HFFc6 (cell line): ENCODE results near the gene GLT6D1. TPM values are rescaled to one million over a fixed set of nuclear protein-coding genes. Genes with fewer than 3 reads are reported as not detected.

Experiments used
- DNase-seq: peaks from one replicate; pipeline ENCODE4 v3.0.0-alpha.2; 2018
- H3K27ac Mint-ChIP-seq: 2 replicates; pipeline ENCODE4 v1.8.0; 2020; ENCODE audit warnings: mild to moderate bottlenecking, mixed read lengths
- H3K27me3 Mint-ChIP-seq: 2 replicates; pipeline ENCODE4 v1.8.0; 2021; ENCODE audit warnings: mild to moderate bottlenecking, moderate library complexity, mixed read lengths; ENCODE audit not compliant: insufficient read depth
- H3K36me3 Mint-ChIP-seq: 2 replicates; pipeline ENCODE4 v1.8.0; 2021; ENCODE audit warnings: low read depth, mixed read lengths
- H3K4me1 Mint-ChIP-seq: 2 replicates; pipeline ENCODE4 v1.8.0; 2020; ENCODE audit warnings: low read depth, mixed read lengths
- H3K4me3 Mint-ChIP-seq: 2 replicates; pipeline ENCODE4 v1.8.0; 2020; ENCODE audit warnings: mild to moderate bottlenecking, moderate library complexity, mixed read lengths
- H3K9me3 Mint-ChIP-seq: 2 replicates; pipeline ENCODE4 v1.8.0; 2020; ENCODE audit warnings: mild to moderate bottlenecking, mixed read lengths
- CTCF ChIP-seq: fragments of 200-600 bp; sonication (generic); IDR thresholded peaks from 2 replicates; pipeline ENCODE4 v1.5.0; 2021; ENCODE audit warnings: antibody characterized with exemption, mild to moderate bottlenecking
- total RNA-seq, 6 experiments: library from RNA; stranded (reverse); fragmentation: NEBNext Ultra II Directional; extraction: Animal tissue kit (Norgen Biotek cat#: 25700); gene quantifications; 2 replicates in 1 of 6; 3 replicates in 5 of 6; pipeline ENCODE4 v1.2.3, GENCODE V29; 2021

The GLT6D1 gene
- total RNA-seq, 6 experiments from 2014 or later: not detected

- no peak overlapping the region for H3K27ac Mint-ChIP-seq
- H3K4me1 Mint-ChIP-seq: no peaks in the 10 kb centered on the region
- no peaks in the 10 kb centered on the region for H3K36me3 Mint-ChIP-seq
- TF ChIP-seq CTCF: no peak
- no peak overlapping the region for H3K4me3 Mint-ChIP-seq
- peaks cover 4% of the 10 kb centered on the region for H3K27me3 Mint-ChIP-seq
- H3K9me3 Mint-ChIP-seq: peaks cover 9% of the 10 kb centered on the region
- no peak for DNase-seq
Measured at GRCh38 chr9:135663857-135664256, 24.5 kb upstream of the GLT6D1 start.

- Mint-ChIP-seq H3K27me3 (peaks cover 4% of the 10 kb centered on the region), H3K36me3 (no peaks in the 10 kb centered on the region), H3K4me1 (no peaks in the 10 kb centered on the region), H3K27ac (no peak overlapping the region), H3K9me3 (peaks cover 5% of the 10 kb centered on the region; the same call in 1 of the 2 replicates), H3K4me3 (no peak overlapping the region)
- TF ChIP-seq CTCF: no peak
- DNase-seq: no peak
Measured at GRCh38 chr9:135663451-135663770, 24.1 kb upstream of the GLT6D1 start.

- TF ChIP-seq CTCF: no peak
- H3K27ac Mint-ChIP-seq: no peak within 1 kb of the TSS
- H3K9me3 Mint-ChIP-seq: peaks cover 3% of the 10 kb centered on the region; the same call in 1 of the 2 replicates
- H3K36me3 Mint-ChIP-seq: no peaks in the 10 kb centered on the region
- no peaks in the 10 kb centered on the region for H3K4me1 Mint-ChIP-seq
- H3K4me3 Mint-ChIP-seq: no peak within 1 kb of the TSS
- peaks cover 4% of the 10 kb centered on the region for H3K27me3 Mint-ChIP-seq
- no peak for DNase-seq
Measured at GRCh38 chr9:135662758-135663450, 23.6 kb upstream of the GLT6D1 start, which contains the start of gene LCN9. TSS of gene LCN9 (plus strand) at chr9:135663309. CDS start at chr9:135663322, 13 bp downstream.

GRCh38 chr9:135661816-135662560, 22.6 kb upstream of the GLT6D1 start:
- no peak for DNase-seq
- no peak for TF ChIP-seq CTCF
- Mint-ChIP-seq H3K27ac (no peak overlapping the region), H3K9me3 (peaks cover 3% of the 10 kb centered on the region; the same call in 1 of the 2 replicates), H3K4me1 (no peaks in the 10 kb centered on the region), H3K36me3 (no peaks in the 10 kb centered on the region), H3K27me3 (peaks cover 4% of the 10 kb centered on the region), H3K4me3 (no peak overlapping the region)

- DNase-seq: no peak
- H3K36me3 Mint-ChIP-seq: no peaks in the 10 kb centered on the region
- H3K4me3 Mint-ChIP-seq: no peak overlapping the region
- H3K9me3 Mint-ChIP-seq: no peaks in the 10 kb centered on the region; the same call in 1 of the 2 replicates
- H3K4me1 Mint-ChIP-seq: no peaks in the 10 kb centered on the region
- H3K27ac Mint-ChIP-seq: no peak overlapping the region
- H3K27me3 Mint-ChIP-seq: peaks cover 10% of the 10 kb centered on the region
- no peak for TF ChIP-seq CTCF
Measured at GRCh38 chr9:135660407-135660806, 21.1 kb upstream of the GLT6D1 start.
